NCI-H345 treated with DMSO at 0.1 percent for 48 hours (cell line): Measurements from ENCODE around the gene VPS35L.

Experiments used
- DNase-seq: peaks from one replicate; lab custom pipeline; 2025; ENCODE audit not compliant: unreplicated experiment; lab: John Stamatoyannopoulos, UW

VPS35L gene

GRCh38 chr16:19555186-19555937, at the start of gene VPS35L:
VPS35L (plus strand) TSS chr16:19555703; CDS start chr16:19555730, 27 bp downstream.
- peak; percentile 94 for DNase-seq

DNA sequence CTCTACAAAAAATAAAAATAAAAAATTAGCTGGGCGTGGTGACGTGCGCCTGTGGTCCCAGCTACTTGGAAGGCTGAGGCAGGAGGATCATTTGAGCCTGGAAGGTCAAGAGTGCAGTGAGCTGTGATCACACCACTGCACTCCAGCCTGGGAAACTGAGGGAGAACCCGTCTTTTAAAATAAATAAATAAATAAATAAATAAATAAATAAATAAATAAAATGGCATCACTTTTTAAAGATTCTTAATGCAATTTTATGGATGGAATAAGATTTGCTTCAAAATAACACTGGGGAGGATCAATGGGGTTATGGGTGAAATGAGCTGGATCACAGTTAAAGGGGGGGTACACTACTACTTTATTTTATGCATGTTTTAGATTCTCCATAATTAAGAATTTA, 48.5 kb upstream of the VPS35L start:
- DNase-seq, result no peak

DNA sequence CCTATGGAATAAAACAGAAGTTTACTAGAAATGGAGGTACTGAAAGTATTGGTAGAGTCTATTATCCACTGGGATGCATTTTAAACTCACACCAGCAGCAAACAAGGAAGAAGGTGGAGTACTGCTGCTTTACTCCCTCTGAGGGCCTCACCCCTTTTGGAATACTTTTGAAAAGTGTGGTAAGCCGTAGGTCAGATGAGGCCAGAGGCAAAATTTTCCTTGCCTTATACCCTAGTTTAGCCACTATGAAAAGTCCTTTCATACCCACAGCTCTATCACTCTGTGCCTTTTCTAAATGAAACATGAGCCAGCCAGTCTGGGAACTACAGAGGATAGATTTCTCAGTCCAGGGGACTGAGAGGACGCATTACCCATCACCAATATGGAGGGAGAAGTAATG, 47.6 kb upstream of the VPS35L start:
- DNase-seq, result no peak

DNA sequence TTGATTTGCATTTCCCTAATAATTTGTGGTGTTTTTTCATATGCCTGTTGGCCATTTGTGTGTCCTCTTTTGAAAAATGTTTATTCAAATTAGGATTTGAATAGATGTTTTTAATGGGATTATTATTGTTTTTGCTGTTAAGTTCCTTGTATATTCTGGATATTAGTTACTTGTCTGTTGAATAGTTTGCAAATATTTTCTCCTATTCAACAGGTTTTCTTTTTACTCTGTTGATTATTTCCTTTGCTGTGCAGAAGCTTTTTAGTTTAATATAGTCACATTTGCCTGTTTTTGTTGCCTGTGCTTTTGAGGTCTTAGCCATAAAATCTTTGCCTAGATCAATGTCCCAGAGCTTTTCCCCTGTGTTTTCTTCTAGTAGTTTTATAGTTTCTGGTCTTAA, 43.2 kb upstream of the VPS35L start:
- no peak for DNase-seq

DNA sequence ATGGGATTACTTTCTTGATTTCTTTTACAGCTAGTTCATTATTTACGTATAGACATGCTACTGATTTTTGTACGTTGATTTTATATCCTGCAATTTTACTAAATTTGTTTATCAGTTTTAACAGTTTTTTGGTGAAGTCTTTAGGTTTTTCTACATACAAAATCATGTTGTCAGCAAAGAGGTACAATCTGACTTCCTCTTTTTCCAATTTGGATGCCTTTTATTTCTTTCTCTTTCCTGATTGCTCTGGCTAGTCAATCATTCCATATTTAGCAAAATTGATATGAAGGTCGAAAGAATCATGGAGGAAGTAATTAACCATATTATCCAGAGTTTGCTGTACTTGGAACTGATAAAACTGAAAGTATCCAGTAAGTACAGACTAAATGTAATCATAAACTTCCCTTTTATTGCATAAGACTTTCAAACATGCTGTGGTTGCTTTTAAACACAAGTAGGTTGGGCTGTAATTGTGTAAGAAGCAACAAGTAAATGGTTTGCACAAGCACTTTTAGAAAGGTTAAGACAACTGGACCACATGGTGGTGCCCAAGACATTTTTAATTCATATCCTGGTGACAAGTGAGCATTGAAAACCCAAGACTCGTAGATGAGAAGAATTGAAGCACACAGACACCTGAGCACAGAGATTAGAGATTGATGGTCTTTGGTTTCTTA, 42.0 kb upstream of the VPS35L start:
- DNase-seq, result no peak

DNA sequence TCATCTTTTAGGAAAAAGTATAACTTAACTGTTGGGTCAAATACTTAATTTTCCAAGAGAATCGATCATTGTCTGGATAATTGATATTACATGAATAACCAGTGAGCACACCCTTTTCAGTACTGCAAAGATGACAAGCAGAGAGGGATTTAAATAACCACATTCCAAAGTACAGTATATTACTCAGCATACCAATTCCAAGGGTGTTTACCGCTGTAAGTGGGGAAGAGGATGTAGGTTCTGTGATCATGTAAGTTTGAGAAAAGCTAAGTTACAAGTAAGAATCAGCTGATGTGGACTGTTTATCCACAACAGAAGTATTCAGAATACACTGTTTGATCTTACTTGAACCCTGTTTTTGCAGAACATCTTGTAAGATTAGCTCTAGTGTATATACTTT, 39.7 kb upstream of the VPS35L start:
- DNase-seq, result no peak

DNA sequence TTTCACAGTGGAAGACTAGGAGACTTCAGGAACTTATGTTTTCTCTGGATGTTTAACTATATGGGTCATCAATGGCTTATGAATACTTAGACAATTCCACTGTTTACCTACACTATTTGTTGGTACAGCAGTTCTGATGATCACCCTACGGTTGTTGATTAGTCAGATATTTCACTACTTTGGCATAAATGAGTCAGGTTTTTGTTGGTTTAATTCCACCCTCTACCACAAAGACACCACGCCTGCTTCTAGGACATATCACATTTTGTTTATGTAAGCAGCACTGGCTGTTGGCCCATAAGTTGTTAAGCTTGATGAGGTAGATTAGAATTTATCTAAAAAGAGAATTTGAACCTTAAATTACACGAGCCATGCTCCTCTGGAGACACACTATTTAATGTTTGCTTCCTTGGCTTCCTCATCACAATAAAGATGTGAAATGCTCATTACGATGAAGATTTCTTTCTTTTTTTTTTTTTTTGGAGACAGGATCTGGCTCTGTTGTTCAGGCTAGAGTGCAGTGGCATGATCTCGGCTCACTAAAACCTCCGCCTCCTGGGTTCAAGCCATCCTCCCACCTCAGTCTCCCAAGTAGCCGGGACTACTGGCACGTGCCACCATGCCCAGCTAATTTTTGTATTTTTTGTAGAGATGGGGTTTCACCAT, 37.9 kb upstream of the VPS35L start:
- no peak for DNase-seq

DNA sequence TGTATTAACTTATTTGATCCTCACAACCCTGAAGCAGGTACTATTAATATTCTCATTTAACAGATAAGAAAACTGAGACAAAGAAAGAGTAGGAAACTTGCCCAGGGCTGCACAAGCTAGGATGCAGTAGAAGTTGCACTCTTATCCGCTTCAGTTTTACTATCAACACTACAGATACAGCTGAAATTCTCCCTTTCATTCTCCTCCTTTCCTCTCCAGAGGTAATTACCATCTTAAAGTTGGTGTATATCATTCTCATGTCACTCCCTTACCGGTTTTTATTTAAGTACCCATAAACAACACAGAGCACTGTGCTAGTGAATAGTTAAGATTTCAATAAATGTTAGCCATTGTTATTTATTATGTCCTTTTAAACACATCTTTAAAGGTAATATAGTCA, 37.1 kb upstream of the VPS35L start:
- DNase-seq, result no peak

GRCh38 chr16:19520861-19521331, 34.6 kb upstream of the VPS35L start:
- no peak for DNase-seq

GRCh38 chr16:19521471-19522396, 33.8 kb upstream of the VPS35L start, which contains the start of gene GDE1:
GDE1 (minus strand) TSS chr16:19522098; CDS start chr16:19521964, 134 bp downstream.
- peak; percentile 93 for DNase-seq

DNA sequence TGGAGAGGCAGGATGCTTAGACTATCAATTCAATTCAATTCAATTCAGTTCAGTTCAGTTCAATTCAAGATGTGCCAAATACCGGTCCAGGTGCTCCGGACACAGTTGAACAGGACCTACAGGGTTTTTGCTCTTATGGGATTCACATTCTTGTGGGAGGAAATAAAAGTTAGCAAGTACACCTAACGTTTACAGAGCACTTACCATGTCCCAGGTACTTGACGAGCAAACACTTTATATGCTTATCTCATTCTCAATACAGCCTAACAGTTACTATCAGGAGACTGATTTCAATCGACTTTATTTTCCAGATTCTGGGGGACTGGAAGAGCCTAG, 33.1 kb upstream of the VPS35L start:
- peak; percentile 55 for DNase-seq

DNA sequence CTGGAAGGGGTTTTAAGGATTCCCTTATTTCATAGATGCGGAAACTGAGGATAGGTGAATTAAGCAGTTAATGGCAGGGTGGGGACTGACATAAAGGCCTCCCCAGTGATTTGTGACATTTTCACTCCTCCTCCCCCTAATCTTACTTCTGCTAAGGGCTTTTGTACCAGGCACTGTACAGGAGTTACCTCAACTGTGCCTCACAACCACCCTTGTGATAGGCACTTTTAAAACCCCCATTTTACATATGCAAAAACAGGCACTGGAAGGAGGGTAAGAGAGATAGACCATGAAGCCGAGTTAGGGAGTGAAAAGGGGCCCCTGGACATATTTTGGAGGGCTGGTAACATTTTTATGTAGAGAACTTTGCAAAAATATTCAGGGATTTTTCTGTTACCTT, 32.7 kb upstream of the VPS35L start:
- DNase-seq, result no peak

DNA sequence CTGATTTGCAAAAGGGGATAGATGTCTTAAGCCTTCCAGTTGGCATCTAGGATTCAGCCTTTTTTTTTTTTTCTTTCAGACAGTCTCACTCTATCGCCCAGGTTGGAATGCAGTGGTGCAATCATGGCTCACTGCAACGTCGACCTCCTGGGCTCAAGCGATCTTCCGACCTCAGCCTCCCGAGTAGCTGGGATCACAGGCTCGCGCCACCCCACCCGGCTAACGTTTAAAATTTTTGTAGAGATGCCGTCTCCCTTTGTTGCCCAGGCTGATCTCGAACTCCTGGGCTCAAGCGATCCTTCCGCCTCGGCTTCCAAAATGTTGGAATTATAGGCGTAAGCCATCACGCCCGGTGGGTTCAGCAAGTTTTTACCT, 32.3 kb upstream of the VPS35L start:
- DNase-seq, result no peak

GRCh38 chr16:19523559-19524355, 31.7 kb upstream of the VPS35L start, which contains the start of gene CCP110:
CCP110 (plus strand) TSS chr16:19523942; CDS start chr16:19527882, 3,940 bp downstream.
- peak; percentile 92 for DNase-seq

DNA sequence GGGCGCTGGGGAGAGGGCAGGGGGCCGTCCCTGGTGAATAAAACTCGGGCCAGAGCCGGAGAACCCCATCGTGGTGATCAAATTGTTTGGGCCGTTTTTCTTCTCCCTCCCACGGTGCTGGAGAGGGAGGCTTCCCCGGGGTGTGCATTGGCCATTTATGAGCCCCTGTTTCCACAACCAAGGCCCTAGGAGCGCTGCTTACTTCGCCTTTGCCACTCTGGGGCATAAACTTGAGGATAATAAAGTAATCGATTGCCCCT, 31.2 kb upstream of the VPS35L start:
- DNase-seq, result no peak

- DNase-seq, result no peak
Observed at GRCh38 chr16:19524616-19525384, 30.7 kb upstream of the VPS35L start.

DNA sequence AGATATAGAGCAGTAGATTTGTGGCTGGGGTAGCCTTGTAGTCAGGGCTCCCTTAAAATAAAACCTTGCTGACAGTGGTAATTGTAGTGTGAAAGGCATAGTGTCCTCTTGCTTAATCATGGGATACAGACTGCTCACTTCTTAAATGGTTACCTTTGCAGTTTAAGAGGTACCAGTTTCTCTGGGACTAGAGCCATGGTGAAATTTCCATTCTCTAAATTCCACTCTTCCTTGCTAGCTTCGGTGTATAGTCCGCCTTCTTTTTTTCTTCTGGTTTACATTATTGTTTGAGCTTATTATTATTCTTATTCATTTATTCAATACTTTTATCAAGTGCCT, 30.1 kb upstream of the VPS35L start:
- no peak for DNase-seq

GRCh38 chr16:19527161-19527560, 28.3 kb upstream of the VPS35L start:
- DNase-seq, result no peak

DNA sequence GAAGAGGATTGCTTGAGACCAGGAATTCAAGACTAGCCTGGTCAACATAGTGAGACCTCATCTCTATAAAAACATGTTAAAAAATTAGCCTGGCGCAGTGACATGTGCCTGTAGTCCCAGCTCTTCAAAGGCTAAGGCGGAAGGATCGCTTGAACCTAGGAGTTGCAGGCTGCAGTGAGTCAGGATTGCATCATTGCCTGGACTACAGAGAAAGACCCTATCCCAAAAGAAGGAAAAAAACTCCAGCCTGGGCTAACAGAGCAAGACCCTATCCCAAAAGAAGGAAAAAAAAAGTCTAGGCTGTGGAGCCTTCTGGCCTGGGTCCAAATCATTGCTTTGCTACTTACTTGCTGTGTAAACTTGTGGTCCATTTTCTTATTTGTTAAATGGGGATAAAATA, 26.8 kb upstream of the VPS35L start:
- DNase-seq, result no peak

DNA sequence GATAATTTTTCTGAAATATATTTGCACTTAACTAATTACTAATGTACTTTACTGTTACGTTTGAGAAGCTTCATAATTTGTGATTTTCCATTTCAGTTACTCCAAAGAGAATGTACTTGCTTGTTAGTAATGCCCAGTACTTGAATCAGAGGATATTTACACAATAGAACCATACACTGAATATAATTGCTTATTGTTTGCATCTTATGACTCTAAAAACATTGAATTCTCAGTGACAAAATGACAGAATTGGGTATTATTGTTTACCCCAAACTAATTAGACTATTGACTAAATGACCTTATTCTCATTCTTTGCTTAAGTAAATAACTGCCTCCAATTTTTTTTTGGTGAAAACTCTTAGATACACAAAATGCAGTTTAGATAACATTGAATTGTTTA, 22.9 kb upstream of the VPS35L start:
- no peak for DNase-seq
